ENCODE measurements around the gene COBL. TPM values are rescaled to one million over a fixed set of nuclear protein-coding genes. Genes with fewer than 3 reads are reported as not detected.

The COBL gene
- total RNA-seq, 1 experiment from 2014 or later = not detected

GRCh38 chr7:51243631-51244030 is 73.0 kb downstream of the COBL start:
- Histone ChIP-seq H3K4me1 (ENCODE audit: low read length) (no peaks in the 10 kb centered on the region), H3K9ac (ENCODE audit: low read length) (no peak overlapping the region), H3K27ac (ENCODE audit: low read length) (no peak overlapping the region), H3K79me2 (ENCODE audit: low read length) (no peaks in the 10 kb centered on the region), H3K27me3 (ENCODE audit: low read length) (no peaks in the 10 kb centered on the region), H3K9me3 (ENCODE audit: low read length) (no peaks in the 10 kb centered on the region), H3K9me2 (replicated peaks; ENCODE audit: insufficient read depth, low read length) (no peaks in the 10 kb centered on the region), H2AFZ (ENCODE audit: low read length) (no peak overlapping the region), H3K4me3 (ENCODE audit: low read length) (no peak overlapping the region), H3K4me2 (ENCODE audit: low read depth, low read length, poor library complexity, severe bottlenecking) (no peak overlapping the region), H4K20me1 (ENCODE audit: insufficient read depth, low read depth, low read length) (no peaks in the 10 kb centered on the region), H3K36me3 (ENCODE audit: insufficient read depth, low read length) (no peaks in the 10 kb centered on the region)
- no peak for DNase-seq

- Histone ChIP-seq H3K27ac (ENCODE audit: low read length) (no peak overlapping the region), H3K9me2 (replicated peaks; ENCODE audit: insufficient read depth, low read length) (no peaks in the 10 kb centered on the region), H3K36me3 (ENCODE audit: insufficient read depth, low read length) (no peaks in the 10 kb centered on the region), H4K20me1 (ENCODE audit: insufficient read depth, low read depth, low read length) (no peaks in the 10 kb centered on the region), H3K79me2 (ENCODE audit: low read length) (no peaks in the 10 kb centered on the region), H3K4me3 (ENCODE audit: low read length) (no peak overlapping the region), H3K9me3 (ENCODE audit: low read length) (no peaks in the 10 kb centered on the region), H2AFZ (ENCODE audit: low read length) (no peak overlapping the region), H3K9ac (ENCODE audit: low read length) (no peak overlapping the region), H3K4me2 (ENCODE audit: low read depth, low read length, poor library complexity, severe bottlenecking) (no peak overlapping the region), H3K4me1 (ENCODE audit: low read length) (no peaks in the 10 kb centered on the region), H3K27me3 (ENCODE audit: low read length) (no peaks in the 10 kb centered on the region)
- DNase-seq = no peak
These were observed 73.6 kb downstream of the COBL start for GRCh38 chr7:51242881-51243518.

DNA sequence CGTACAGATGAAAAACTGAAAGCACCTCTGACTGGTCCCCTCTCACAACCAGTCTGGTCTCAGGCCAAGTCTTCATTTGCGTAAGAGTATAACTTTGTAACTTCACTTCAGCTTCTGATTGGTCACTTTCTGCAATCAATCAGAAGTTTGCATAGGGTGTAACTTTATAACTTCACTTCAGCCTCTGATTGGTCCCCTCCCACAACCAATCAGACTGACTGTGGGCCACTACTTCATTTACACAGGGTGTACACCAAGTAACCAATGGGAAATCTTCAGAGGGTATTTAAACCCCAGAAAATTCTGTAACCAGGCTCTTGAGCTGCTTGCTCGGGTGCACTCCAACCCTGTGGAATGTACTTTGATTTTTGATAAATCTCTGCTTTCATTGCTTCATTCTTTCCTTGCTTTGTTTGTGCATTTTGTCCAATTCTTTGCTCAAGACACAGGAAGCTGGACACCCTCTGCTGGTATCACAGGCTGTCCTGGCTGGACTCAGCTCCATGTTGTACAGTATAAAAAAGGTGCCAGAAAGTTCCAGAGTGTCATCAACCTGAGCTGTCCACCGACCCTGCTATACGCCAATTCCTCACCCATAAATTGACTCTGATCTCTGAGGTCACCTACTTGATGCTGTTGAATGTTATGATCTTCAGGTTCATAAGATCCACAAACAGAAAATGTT is 74.5 kb downstream of the COBL start:
- Histone ChIP-seq H3K4me2 (ENCODE audit: low read depth, low read length, poor library complexity, severe bottlenecking) (no peak overlapping the region), H4K20me1 (ENCODE audit: insufficient read depth, low read depth, low read length) (no peaks in the 10 kb centered on the region), H3K4me3 (ENCODE audit: low read length) (no peak overlapping the region), H3K9me2 (replicated peaks; ENCODE audit: insufficient read depth, low read length) (no peaks in the 10 kb centered on the region), H3K4me1 (ENCODE audit: low read length) (no peaks in the 10 kb centered on the region), H3K9me3 (ENCODE audit: low read length) (no peaks in the 10 kb centered on the region), H3K36me3 (ENCODE audit: insufficient read depth, low read length) (no peaks in the 10 kb centered on the region), H3K9ac (ENCODE audit: low read length) (no peak overlapping the region), H3K27me3 (ENCODE audit: low read length) (no peaks in the 10 kb centered on the region), H3K27ac (ENCODE audit: low read length) (no peak overlapping the region), H3K79me2 (ENCODE audit: low read length) (no peaks in the 10 kb centered on the region), H2AFZ (ENCODE audit: low read length) (no peak overlapping the region)
- DNase-seq = no peak

DNA sequence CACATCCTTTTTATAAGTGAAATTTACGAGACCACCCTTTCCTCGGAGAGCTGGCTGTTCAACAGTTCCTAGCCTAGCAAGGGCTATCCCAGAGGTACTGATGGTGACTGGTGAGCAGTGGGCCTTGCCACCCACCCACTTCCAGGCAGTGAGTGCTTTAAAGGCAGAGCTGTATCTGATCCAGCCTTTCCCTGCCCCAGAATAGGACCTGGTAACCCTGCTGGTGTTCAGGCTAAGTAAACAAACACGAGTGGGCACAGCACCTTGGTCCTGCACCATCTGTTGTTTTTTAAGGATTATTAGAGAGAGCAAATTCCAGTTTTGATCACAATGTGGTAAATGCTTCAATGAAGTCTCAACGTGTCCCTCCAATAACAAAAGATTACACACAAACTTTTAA is 75.7 kb downstream of the COBL start:
- Histone ChIP-seq H3K27me3 (ENCODE audit: low read length) (no peaks in the 10 kb centered on the region), H3K9me2 (replicated peaks; ENCODE audit: insufficient read depth, low read length) (no peaks in the 10 kb centered on the region), H3K4me3 (ENCODE audit: low read length) (no peak overlapping the region), H3K4me2 (ENCODE audit: low read depth, low read length, poor library complexity, severe bottlenecking) (no peak overlapping the region), H3K36me3 (ENCODE audit: insufficient read depth, low read length) (no peaks in the 10 kb centered on the region), H2AFZ (ENCODE audit: low read length) (no peak overlapping the region), H3K27ac (ENCODE audit: low read length) (no peak overlapping the region), H3K9me3 (ENCODE audit: low read length) (no peaks in the 10 kb centered on the region), H3K4me1 (ENCODE audit: low read length) (no peaks in the 10 kb centered on the region), H4K20me1 (ENCODE audit: insufficient read depth, low read depth, low read length) (no peaks in the 10 kb centered on the region), H3K79me2 (ENCODE audit: low read length) (no peaks in the 10 kb centered on the region), H3K9ac (ENCODE audit: low read length) (no peak overlapping the region)
- DNase-seq = no peak

DNA sequence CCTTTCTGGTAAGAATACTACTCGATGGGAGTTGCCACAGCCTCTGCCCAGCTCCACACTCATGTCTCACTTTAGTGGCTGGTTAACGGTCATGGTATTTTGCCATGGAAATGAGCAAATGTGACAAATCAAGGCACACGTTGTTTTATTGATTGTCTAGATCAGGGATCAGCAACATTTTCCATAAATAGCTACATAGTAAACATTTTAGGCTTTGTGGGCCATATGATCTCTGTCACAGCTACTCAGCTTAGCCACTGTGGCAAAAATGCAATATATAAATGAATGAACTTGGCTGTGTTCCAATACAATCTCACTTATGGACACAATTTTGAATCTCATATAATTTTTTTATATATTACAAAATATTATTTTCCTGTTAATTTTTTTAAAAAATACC is 76.9 kb downstream of the COBL start:
- Histone ChIP-seq H3K4me2 (ENCODE audit: low read depth, low read length, poor library complexity, severe bottlenecking) (no peak overlapping the region), H3K9me2 (replicated peaks; ENCODE audit: insufficient read depth, low read length) (no peaks in the 10 kb centered on the region), H3K9ac (ENCODE audit: low read length) (no peak overlapping the region), H3K4me3 (ENCODE audit: low read length) (no peak overlapping the region), H3K79me2 (ENCODE audit: low read length) (no peaks in the 10 kb centered on the region), H3K27me3 (ENCODE audit: low read length) (no peaks in the 10 kb centered on the region), H4K20me1 (ENCODE audit: insufficient read depth, low read depth, low read length) (no peaks in the 10 kb centered on the region), H3K9me3 (ENCODE audit: low read length) (no peaks in the 10 kb centered on the region), H3K4me1 (ENCODE audit: low read length) (no peaks in the 10 kb centered on the region), H3K36me3 (ENCODE audit: insufficient read depth, low read length) (no peaks in the 10 kb centered on the region), H2AFZ (ENCODE audit: low read length) (no peak overlapping the region), H3K27ac (ENCODE audit: low read length) (no peak overlapping the region)
- no peak for DNase-seq

DNA sequence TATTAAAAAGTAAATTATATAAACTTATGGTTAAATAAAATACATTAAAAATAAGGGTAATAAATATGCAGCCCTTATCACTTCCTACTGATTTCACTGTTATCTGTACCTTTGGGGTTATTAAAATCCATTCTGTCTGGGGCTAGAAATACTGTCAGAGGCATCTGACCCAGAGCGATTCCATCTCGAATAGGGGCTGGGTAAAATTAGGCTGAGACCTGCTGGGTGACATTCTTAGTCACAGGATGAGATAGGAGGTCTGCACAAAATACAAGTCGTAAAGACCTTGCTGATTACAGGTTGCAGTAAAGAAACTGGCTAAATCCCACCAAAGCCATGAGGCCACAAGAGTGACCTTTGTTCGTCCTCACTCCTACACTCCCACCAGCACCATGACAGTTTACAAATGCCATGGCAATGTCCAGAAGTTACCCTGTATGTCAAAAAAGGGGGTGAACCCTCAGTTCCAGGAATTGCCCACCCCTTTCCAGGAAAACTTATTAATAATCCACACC is 77.6 kb downstream of the COBL start:
- H3K9me2 ChIP-seq (replicated peaks; ENCODE audit: insufficient read depth, low read length) = no peaks in the 10 kb centered on the region

DNA sequence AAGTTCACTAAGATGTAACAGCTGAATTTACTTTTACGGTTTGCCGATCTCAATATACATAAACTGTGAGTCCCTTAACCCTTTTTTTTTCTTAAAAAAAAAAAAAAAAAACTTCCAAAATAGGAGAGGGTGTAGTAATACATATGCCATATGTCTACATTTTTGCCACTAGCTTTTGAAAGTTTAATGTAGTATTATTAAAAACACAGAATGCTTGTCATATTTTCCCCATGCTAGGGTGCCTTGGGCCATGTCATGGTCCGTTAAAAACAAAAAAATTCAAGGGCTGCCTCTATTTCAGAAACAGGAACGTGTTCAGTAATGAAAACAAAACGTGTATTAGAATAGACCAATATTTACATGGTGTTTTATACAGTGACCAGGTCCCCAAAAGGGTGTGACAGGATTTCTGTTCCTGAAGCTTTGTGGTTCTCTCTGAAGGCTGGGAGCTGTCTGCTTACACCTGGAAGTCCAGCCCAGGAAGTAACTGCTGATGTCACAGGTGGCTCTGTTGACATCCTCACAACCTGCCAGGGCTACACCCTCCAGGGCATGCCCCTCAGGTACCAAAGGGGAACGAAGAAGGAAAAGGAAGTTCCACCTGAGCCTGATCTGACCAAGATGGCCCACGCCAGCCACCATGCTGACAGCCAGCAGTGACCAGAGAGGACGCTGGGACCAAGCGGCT is 79.0 kb downstream of the COBL start:
- no peak for DNase-seq
- Histone ChIP-seq H3K4me3 (ENCODE audit: low read length) (no peak overlapping the region), H3K4me1 (ENCODE audit: low read length) (peaks cover 7% of the 10 kb centered on the region), H3K9me3 (ENCODE audit: low read length) (no peaks in the 10 kb centered on the region), H2AFZ (ENCODE audit: low read length) (no peak overlapping the region), H3K27me3 (ENCODE audit: low read length) (no peaks in the 10 kb centered on the region), H3K79me2 (ENCODE audit: low read length) (no peaks in the 10 kb centered on the region), H3K36me3 (ENCODE audit: insufficient read depth, low read length) (no peaks in the 10 kb centered on the region), H3K9me2 (replicated peaks; ENCODE audit: insufficient read depth, low read length) (no peaks in the 10 kb centered on the region), H3K4me2 (ENCODE audit: low read depth, low read length, poor library complexity, severe bottlenecking) (no peak overlapping the region), H3K9ac (ENCODE audit: low read length) (no peak overlapping the region), H4K20me1 (ENCODE audit: insufficient read depth, low read depth, low read length) (no peaks in the 10 kb centered on the region), H3K27ac (ENCODE audit: low read length) (no peak overlapping the region)

More for the DNA sequence above, 77.6 kb downstream of the COBL start:
- no peak for DNase-seq
- Histone ChIP-seq H3K4me1 (ENCODE audit: low read length) (peaks cover 3% of the 10 kb centered on the region), H3K4me3 (ENCODE audit: low read length) (no peak overlapping the region), H3K27me3 (ENCODE audit: low read length) (no peaks in the 10 kb centered on the region), H3K27ac (ENCODE audit: low read length) (no peak overlapping the region), H3K9me3 (ENCODE audit: low read length) (no peaks in the 10 kb centered on the region), H2AFZ (ENCODE audit: low read length) (no peak overlapping the region), H3K36me3 (ENCODE audit: insufficient read depth, low read length) (no peaks in the 10 kb centered on the region), H3K9ac (ENCODE audit: low read length) (no peak overlapping the region), H4K20me1 (ENCODE audit: insufficient read depth, low read depth, low read length) (no peaks in the 10 kb centered on the region), H3K4me2 (ENCODE audit: low read depth, low read length, poor library complexity, severe bottlenecking) (no peak overlapping the region), H3K79me2 (ENCODE audit: low read length) (no peaks in the 10 kb centered on the region)

DNA sequence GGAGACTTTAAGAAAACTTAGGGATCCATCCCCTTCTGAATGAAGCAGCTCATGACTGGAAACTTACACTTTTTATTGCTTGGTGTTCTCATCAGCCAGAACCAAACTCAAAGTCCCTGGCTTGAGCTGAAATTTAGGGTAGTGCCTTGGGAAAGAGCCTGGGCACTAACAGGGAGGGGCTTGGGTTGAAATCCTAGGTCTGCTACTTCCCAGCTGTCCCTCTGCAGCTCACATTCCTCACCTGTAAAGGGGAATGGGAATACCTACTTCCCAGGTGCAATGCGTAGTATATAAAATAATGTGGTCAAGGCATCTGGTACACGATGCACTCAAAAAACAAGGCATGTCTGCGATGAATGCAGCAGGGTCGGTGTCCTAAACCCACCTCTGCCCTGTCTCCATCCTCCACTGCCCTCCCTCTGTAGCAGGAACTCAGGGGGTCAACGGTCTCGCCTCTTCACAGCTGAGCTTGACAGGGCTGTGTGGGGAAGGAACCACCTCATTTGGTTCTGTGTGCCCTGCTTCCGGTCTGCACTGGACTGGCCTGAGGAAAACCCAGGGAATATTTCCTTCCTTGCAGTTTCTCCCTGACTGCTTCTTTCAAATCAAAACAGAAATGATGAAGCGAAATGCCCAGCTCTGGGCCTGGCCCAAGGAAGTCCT is 80.0 kb downstream of the COBL start:
- H3K36me3 ChIP-seq (ENCODE audit: insufficient read depth, low read length) = no peaks in the 10 kb centered on the region
- DNase-seq = no peak
- no peaks in the 10 kb centered on the region for H3K79me2 ChIP-seq (ENCODE audit: low read length)

More for the DNA sequence above, 80.0 kb downstream of the COBL start:
- Histone ChIP-seq H3K4me2 (ENCODE audit: low read depth, low read length, poor library complexity, severe bottlenecking) (no peak overlapping the region), H3K4me3 (ENCODE audit: low read length) (no peak overlapping the region), H3K27me3 (ENCODE audit: low read length) (no peaks in the 10 kb centered on the region), H4K20me1 (ENCODE audit: insufficient read depth, low read depth, low read length) (no peaks in the 10 kb centered on the region), H3K9me2 (replicated peaks; ENCODE audit: insufficient read depth, low read length) (no peaks in the 10 kb centered on the region), H2AFZ (ENCODE audit: low read length) (no peak overlapping the region), H3K9me3 (ENCODE audit: low read length) (no peaks in the 10 kb centered on the region), H3K27ac (ENCODE audit: low read length) (no peak overlapping the region), H3K9ac (ENCODE audit: low read length) (no peak overlapping the region), H3K4me1 (ENCODE audit: low read length) (peaks cover 7% of the 10 kb centered on the region)

Measured in Karpas-422 (cell line).